ENCODE results near the gene PDE1C. TPM values are rescaled to one million over a fixed set of nuclear protein-coding genes. Genes with fewer than 3 reads are reported as not detected.
A peak's percentile ranks its signal among the peaks of the same experiment; 100 is the strongest.

The PDE1C gene
- total and polyA plus RNA-seq, 2 donors (not counting 1 experiment from before 2014, with no cell fraction given): 16.6 to 27.6 TPM

- H3K27me3 ChIP-seq (ENCODE audit: control insufficient read depth, insufficient read depth, low read length): no peaks in the 10 kb centered on the region
- no peak overlapping the region for H2AFZ ChIP-seq (ENCODE audit: low read length)
- no peak for DNase-seq (ENCODE audit: low read depth in 2 of 2)
- H3K4me3 ChIP-seq (replicated peaks in 1 of 4; ENCODE audit: control extremely low read depth in 1 of 4, insufficient read depth in 1 of 4, low read depth in 3 of 4, low read length in 4 of 4): no peak overlapping the region
- H3K4me1 ChIP-seq (ENCODE audit: control insufficient read depth, extremely low read depth, insufficient read depth, low read length): no peaks in the 10 kb centered on the region
- no peaks in the 10 kb centered on the region for H4K20me1 ChIP-seq (ENCODE audit: control insufficient read depth, extremely low read depth, insufficient read depth, low read length)
- H3K27ac ChIP-seq (ENCODE audit: insufficient read depth, low read length): no peak overlapping the region
- no peak for TF ChIP-seq EZH2 (IDR thresholded peaks at IDR 0.05; ENCODE audit: low read length, missing control alignments)
- no peak for TF ChIP-seq CTCF (conservative IDR thresholded peaks at IDR 0.05 in 1 of 2, IDR thresholded peaks at IDR 0.05 in 1 of 2; ENCODE audit: low read depth in 1 of 2, low read length in 2 of 2)
- H3K79me2 ChIP-seq (ENCODE audit: control insufficient read depth, insufficient read depth, low read length): no peaks in the 10 kb centered on the region
- no peaks in the 10 kb centered on the region for H3K36me3 ChIP-seq (ENCODE audit: control insufficient read depth, insufficient read depth, low read length)
- H3K4me2 ChIP-seq (ENCODE audit: extremely low read depth, insufficient read depth, low read length): no peak overlapping the region
- no peak overlapping the region for H3K9ac ChIP-seq (ENCODE audit: insufficient read depth, low read length)
- no peaks in the 10 kb centered on the region for H3K9me3 ChIP-seq (ENCODE audit: control insufficient read depth, insufficient read depth, low read depth, low read length)
These were observed 25.0 kb downstream of the PDE1C start for GRCh38 chr7:32045228-32045627.

GRCh38 chr7:32044739-32045138, 25.5 kb downstream of the PDE1C start:
- Histone ChIP-seq H3K4me1 (ENCODE audit: control insufficient read depth, extremely low read depth, insufficient read depth, low read length) (no peaks in the 10 kb centered on the region), H3K4me2 (ENCODE audit: extremely low read depth, insufficient read depth, low read length) (no peak overlapping the region), H2AFZ (ENCODE audit: low read length) (no peak overlapping the region), H3K27me3 (ENCODE audit: control insufficient read depth, insufficient read depth, low read length) (no peaks in the 10 kb centered on the region), H3K27ac (ENCODE audit: insufficient read depth, low read length) (no peak overlapping the region), H3K9ac (ENCODE audit: insufficient read depth, low read length) (no peak overlapping the region), H4K20me1 (ENCODE audit: control insufficient read depth, extremely low read depth, insufficient read depth, low read length) (no peaks in the 10 kb centered on the region), H3K4me3 (replicated peaks in 1 of 4; ENCODE audit: control extremely low read depth in 1 of 4, insufficient read depth in 1 of 4, low read depth in 3 of 4, low read length in 4 of 4) (no peak overlapping the region), H3K79me2 (ENCODE audit: control insufficient read depth, insufficient read depth, low read length) (no peaks in the 10 kb centered on the region), H3K36me3 (ENCODE audit: control insufficient read depth, insufficient read depth, low read length) (no peaks in the 10 kb centered on the region), H3K9me3 (ENCODE audit: control insufficient read depth, insufficient read depth, low read depth, low read length) (no peaks in the 10 kb centered on the region)
- no peak for DNase-seq (ENCODE audit: low read depth in 2 of 2)
- no peak for TF ChIP-seq CTCF (conservative IDR thresholded peaks at IDR 0.05 in 1 of 2, IDR thresholded peaks at IDR 0.05 in 1 of 2; ENCODE audit: low read depth in 1 of 2, low read length in 2 of 2)
- TF ChIP-seq EZH2 (IDR thresholded peaks at IDR 0.05; ENCODE audit: low read length, missing control alignments): no peak

- TF ChIP-seq CTCF (conservative IDR thresholded peaks at IDR 0.05 in 1 of 2, IDR thresholded peaks at IDR 0.05 in 1 of 2; ENCODE audit: low read depth in 1 of 2, low read length in 2 of 2): no peak
- no peak for TF ChIP-seq EZH2 (IDR thresholded peaks at IDR 0.05; ENCODE audit: low read length, missing control alignments)
- Histone ChIP-seq H3K4me1 (ENCODE audit: control insufficient read depth, extremely low read depth, insufficient read depth, low read length) (no peaks in the 10 kb centered on the region), H3K27ac (ENCODE audit: insufficient read depth, low read length) (no peak overlapping the region), H3K4me2 (ENCODE audit: extremely low read depth, insufficient read depth, low read length) (no peak overlapping the region), H3K4me3 (replicated peaks in 1 of 4; ENCODE audit: control extremely low read depth in 1 of 4, insufficient read depth in 1 of 4, low read depth in 3 of 4, low read length in 4 of 4) (no peak overlapping the region), H2AFZ (ENCODE audit: low read length) (no peak overlapping the region), H3K36me3 (ENCODE audit: control insufficient read depth, insufficient read depth, low read length) (no peaks in the 10 kb centered on the region), H3K79me2 (ENCODE audit: control insufficient read depth, insufficient read depth, low read length) (no peaks in the 10 kb centered on the region), H3K9me3 (ENCODE audit: control insufficient read depth, insufficient read depth, low read depth, low read length) (no peaks in the 10 kb centered on the region), H4K20me1 (ENCODE audit: control insufficient read depth, extremely low read depth, insufficient read depth, low read length) (no peaks in the 10 kb centered on the region), H3K9ac (ENCODE audit: insufficient read depth, low read length) (no peak overlapping the region), H3K27me3 (ENCODE audit: control insufficient read depth, insufficient read depth, low read length) (no peaks in the 10 kb centered on the region)
- peak; percentile 55 to 92 for DNase-seq (ENCODE audit: low read depth in 2 of 2)
These were observed 26.5 kb downstream of the PDE1C start for GRCh38 chr7:32043688-32044087.
